CD4-positive, alpha-beta T cell treated with Interleukin-10 for 1 hour (primary cell): ENCODE measurements around the gene AGO4.
A peak's percentile ranks its signal among the peaks of the same experiment; 100 is the strongest.
"Not testable (repeated sequence)": the region's sequence is repeated elsewhere in the genome, so short reads cannot be mapped to it uniquely, and the experiment has no call there.

Experiments
- DNase-seq: peaks from one replicate; pipeline ENCODE4 v3.0.0-alpha.2; 2020

Gene AGO4

DNA sequence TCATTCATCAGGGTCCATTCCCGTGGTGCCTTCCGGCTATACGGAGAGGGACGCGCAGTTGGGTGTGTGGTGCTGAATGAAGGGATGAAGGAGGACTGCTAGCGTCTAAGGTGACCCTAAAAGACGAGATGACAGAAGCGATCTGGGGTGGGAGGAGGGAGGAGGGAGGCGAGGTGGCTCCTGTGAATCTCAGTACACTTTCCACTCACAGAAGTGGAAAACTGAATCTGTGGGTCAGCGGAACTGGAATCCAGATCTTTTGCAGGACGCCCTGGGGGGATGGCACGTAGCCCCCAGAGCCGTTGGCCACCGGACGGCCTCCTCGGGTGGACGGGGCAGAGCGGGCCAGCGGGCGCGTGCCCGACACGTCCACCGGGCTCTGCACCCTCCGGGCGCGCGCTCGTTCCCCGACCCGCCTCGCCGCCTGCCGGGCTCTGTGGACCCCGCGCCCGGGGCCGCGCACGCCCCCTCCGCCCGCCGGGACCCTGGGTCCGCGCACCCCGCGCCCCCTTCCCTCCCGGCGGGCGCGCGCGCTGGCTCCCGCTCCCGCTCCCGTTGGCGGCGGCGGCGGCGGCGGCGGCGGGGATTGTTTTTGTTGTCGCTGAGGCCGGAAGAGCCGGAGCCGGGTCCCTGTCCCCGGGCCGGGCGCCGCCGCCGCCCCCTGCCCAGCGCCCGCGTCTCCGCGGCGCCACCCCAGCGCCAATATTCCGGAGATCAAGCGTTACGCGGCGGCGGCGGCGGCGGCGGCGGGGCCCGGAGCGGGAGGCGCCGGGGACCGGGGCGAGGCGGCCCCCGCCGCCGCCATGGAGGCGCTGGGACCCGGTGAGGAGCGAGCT, at the start of gene AGO4:
Gene AGO4, plus strand, starts transcription at position 403 of the 836 bp plus-strand sequence. Its CDS starts 401 bp downstream, at position 804.
- DNase-seq: peak; percentile 45

DNA sequence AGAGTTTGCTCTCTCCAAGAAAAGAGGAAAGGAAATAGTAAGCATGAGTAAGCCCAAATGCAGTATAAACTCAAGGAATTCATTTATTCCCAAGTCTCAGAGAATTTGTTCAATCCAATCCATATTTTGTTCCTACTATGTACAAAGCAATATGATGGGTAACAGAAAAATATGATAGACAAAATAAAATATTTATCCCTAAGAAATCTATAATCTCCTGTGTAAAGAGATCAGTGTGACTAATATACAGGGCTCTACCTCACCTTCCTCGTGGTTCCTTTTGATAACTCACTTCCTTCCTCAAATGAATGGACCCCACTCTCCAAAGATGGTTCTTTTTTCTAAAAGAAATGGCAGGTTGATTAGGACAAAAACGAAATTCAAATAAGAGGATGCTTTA, 45.7 kb upstream of the AGO4 start:
- DNase-seq: no peak

DNA sequence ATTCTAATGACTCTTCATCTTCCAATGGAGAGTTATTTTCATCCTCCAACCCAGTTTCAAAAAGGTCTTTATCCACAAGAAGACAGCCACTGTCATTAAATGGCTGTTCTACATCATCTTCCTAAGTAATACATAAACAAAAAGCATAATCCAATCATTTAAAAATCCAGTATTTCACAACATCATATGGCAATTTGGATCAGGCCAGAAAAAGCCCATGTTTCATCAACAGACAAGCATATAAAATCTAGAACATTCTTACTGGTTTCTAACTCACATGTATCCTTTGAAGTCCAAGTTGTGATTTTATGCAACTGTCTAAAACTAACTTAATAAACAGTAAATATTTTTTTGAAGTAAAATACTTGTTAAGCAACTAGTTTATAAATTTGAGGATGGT, 44.6 kb upstream of the AGO4 start:
- no peak for DNase-seq

DNA sequence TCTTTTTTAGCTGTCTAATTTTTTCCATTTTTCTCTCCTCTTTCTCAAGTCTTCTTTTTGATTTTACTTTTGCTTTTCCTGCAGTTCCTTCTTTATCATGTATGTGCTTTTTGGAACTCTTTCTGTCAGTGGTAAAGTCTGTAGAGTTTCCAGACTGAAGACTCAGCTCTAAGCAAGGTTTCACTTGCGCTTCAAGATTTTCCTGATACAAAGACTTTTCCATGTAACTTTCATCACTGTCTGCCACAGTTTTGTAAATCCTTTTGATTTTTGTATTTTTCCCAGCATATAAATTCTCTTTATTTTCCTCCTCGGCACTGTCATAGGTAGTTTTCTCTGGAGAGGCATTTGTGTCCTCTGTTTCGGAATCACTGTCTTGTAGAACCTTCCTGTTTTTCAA, 43.5 kb upstream of the AGO4 start:
- no peak for DNase-seq

DNA sequence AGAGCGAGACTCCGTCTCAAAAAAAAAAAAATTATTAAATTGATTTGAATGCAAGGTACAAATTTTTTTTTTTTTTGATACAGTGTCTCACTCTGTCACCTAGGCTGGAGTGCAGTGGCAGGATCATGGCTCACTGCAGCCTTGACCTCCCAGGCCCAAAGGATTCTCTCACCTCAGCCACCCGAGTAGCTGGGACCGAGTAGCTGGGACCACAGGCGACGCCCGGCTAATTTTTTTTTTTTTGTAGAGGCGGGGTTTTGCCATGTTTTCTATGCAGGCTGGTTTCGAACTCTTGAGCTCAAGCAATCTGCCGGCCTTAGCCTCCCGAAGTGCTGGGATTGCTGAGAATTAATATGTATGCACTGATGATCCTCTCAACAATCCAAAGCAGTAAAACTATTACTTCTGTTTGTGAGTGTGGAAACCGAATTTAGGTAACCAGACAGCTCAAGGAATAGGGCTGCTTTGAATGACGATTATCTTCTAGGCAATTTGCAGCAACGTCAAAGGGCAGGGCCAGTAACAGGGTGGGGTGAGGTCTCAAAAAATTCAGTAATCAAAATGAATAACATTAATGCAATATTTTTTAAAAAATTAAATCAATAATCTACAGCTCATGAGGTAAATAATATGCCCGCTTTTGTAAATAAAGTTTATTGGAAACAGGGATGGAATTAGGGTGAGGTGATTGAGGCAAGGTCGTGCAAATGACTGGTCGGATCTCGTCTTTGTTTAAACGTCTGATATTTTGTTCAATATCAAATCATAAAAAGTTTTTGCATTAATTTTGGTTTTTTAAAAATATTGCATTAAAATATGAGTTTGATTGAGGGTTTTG, 39.2 kb upstream of the AGO4 start:
- no peak for DNase-seq

DNA sequence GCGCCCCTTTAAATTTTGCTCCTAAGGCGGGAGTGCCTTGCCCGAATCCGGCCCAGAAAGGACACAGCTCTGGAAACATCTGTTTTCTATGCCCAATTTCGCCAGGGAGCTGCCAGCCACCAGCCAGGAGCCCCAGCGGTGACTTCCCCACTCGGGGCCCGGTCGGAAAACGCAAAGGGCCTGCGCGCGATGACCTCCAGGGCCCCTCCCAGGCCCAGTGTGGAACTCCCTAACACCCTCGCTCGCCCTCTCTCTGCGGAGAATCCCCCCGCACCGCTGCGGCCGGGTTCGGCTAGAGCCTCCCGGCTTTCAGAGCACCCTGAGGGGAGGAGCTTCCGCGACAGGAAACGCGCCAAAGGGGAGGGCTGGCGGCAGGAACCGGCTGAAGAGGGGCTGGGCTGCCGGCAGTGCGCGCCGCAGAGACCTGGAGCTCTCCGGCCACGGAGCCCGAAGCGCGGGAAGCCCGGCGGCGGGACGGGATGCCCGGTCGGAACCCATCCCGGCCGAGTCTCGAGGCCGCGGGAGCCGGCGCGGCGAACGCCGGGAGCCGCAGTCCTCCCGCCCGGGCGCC, 38.5 kb upstream of the AGO4 start:
- peak; percentile 84 for DNase-seq

DNA sequence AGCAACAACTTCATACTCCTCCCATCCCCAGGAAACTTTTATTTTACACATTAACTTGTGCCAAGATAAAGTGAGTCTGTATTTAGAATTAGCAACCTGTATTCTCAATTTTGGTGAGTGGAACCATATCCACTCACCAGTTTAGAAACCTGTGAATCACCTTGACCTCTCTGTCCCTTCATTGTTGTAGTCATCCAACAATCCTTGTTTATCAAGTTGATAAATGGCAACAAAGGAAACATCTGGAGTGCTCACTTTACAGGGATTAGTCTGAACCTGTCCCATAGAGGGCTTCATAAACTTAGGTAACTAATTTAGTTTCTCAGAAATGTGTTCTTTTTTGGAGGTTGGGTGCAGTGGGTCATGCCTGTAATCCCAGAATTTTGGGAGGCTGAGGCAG, 34.1 kb upstream of the AGO4 start:
- DNase-seq: no peak

DNA sequence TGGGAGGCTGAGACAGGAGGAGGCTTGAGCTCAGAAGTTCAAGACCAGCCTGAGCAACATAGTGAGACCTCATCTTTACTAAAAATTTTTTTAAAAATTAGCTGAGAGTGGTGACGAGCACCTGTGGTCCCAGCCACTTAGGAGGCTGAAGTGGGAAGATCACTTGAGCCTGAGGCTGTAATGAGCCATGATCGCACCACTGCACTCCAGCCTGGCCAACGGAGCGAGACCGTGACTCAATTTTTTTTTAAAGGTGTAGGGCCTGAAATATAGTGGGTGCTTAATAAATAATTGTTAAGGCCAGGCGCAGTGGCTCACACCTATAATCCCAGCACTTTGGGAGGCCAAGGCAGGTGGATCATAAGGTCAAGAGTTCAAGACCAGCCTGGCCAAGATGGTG, 31.6 kb upstream of the AGO4 start:
- DNase-seq: not testable (repeated sequence)

DNA sequence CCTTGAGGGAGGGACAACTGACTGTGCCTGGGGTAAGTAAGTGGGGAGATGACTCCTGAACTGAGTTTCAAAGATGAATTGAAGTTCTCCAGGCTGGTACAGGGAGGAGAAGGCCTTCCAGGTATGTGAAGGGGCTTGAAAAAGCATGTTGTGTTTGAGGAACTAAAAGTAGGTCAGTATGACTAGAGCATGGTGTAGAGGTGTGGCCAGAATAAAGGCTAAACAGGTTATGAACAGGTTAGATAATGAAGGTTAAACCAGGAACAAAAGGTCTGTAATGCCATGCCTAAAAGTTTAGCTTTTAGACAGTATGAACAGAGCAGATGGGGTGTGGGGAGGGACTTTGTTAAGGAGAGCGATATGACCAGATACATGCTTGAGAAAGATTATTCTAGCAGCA, 30.7 kb upstream of the AGO4 start:
- DNase-seq: no peak

DNA sequence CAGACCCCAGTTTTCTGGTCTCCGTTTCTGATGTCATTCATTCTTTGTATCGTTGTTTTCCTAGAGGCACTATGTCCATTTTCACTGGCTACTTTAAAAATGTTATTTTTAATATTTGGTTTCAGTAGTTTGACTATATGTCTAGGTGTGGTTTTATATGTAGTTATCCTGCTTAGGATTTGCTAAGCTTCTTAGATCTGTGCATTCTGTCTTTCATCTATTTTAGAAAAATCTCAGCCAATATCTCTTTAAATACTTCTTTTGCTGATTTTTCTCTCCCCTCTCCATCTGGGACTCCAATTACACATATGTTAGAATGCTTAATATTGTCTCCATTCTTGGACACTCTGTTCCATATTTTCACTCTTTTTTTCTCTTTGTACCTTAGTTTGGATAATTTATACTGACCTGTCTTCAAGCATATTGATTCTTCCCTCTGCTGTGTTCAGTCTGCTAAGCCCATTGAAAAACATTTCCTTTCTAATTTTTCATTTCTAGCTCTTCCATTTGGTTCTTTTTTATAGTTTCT, 24.7 kb upstream of the AGO4 start:
- no peak for DNase-seq

DNA sequence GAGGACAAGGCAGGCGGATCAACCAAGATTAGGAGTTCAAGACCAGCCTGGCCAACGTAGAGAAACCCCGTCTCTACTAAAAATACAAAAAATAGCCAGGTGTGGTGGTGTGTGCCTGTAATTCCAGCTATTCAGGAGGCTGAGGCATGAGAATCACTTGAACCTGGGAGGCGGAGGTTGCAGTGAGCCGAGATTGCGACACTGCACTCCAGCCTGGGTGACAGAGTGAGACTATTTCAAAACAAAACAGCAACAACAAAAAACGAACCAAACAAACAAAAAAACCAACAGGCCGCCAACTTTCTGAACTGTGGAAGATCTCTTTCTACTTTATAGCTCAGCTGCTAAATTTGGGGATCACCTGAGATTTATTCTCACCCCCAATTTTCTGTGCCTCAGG, 23.5 kb upstream of the AGO4 start:
- DNase-seq: not testable (repeated sequence)

DNA sequence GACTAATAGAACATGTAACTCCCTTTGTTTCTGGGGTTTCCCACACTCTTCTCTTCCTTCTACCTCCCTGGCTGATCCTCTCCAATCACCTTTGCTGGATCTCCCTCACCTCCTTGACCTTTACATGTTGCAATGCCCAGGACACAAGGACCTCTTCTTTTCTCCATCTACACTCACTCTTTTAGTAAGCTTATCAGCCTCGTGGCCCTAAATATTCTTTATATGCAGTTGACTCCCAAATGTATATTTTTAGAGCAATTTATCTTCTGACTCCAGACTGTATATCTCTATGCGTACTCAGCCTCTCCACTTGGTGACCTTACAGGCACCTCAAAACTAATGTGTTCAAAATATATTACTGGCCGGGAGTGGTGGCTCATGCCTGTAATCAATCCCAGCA, 19.7 kb upstream of the AGO4 start:
- DNase-seq: no peak

DNA sequence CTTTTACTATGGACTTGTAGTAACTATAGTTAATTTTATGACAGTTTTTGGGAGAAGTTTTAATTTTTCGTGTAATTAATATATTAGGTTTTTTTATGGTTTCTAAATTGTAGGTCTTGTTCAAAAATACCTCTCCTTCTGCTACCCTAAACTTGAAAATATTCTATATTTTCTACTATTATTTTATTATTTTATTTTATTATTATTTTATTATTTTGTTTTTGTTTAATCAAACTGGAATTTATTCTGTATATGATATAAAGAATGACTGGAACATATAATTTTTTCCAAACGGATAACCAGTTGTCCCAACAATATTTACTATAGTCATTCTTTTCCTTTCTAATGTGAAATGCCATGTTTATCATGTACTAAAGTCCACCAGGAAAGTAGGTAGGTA, 17.1 kb upstream of the AGO4 start:
- no peak for DNase-seq

DNA sequence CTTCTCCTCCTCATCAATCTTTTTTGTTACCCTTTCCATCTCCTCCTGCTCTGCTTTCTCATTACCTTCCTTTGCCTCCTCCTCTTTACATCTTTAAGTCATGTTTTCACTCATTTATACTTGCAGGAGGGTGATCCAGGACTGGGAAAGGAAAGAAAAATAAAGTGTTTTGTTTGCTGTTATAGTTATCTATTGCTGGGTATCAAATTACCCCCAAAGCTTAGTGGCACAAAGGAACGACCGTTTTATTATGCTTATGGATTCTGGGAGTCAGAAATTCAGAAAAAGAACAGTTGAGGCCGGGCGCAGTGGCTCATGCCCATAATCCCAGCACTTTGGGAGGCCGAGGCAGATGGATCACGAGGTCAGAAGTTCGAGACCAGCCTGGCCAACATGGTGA, 12.5 kb upstream of the AGO4 start:
- no peak for DNase-seq

DNA sequence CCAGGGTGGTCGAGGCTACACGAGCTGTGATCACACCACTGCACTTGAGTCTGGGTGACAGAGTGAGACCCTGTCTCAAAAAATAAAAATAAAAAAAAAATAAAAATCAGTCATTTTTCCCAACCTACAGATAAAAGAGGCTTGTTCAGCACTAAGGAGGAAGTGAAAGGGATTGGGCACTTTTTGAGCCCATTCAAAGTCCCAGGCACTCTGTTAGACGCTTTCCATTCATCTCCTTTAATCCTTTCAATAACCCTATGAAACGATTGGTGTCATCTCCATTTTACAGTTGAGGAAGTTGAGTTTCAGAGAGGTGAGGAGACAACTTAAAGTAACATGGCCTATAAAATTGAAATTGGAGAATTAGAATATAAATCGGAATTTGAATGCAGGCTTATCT, 10.4 kb upstream of the AGO4 start:
- no peak for DNase-seq

DNA sequence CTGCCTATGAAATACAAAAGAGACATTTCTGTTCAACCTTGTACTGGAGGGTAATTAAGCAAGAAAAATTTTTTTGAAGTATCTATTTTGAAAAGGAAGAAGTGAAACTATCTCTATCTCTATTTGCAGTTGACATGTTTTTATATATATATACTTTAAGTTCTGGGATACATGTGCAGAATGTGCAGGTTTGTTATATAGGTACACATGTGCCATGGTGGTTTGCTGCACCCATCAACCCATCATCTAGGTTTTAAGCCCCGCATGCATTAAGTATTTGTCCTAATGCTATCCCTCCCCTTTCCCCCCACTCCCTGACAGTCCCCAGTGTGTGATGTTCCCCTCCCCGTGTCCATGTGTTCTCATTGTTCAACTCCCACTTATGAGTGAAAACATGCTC, 9.8 kb upstream of the AGO4 start:
- not testable (repeated sequence) for DNase-seq

DNA sequence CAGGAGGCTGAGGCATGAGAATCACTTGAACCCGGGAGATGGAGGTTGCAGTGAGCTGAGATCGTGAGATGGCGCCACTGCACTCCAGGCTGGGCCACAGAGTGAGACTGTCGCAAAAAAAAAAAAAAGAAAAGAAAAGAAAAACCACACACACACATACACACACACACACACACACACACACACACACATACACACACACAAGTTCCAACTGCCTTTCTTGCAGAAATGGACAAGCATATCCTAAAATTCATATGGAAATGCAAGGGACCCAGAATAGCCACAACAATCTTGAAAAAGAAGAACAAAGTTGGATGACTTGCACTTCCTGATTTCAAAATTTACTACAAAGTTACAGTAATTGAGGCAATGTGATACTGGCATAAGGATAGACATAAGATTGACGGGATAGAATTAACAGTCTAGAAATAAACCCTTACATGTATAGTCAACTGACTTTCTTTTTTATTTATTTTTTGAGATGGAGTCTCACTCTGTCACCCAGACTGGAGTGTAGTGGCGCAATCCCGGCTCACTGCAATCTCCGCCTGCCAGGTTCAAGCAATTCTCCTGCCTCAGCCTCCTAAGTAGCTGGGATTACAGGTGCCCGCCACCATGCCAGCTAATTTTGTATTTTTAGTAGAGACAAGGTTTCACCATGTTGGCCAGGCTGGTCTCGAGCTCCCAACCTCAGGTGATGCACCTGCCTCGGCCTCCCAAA, 7.5 kb upstream of the AGO4 start:
- peak; percentile 10 for DNase-seq

DNA sequence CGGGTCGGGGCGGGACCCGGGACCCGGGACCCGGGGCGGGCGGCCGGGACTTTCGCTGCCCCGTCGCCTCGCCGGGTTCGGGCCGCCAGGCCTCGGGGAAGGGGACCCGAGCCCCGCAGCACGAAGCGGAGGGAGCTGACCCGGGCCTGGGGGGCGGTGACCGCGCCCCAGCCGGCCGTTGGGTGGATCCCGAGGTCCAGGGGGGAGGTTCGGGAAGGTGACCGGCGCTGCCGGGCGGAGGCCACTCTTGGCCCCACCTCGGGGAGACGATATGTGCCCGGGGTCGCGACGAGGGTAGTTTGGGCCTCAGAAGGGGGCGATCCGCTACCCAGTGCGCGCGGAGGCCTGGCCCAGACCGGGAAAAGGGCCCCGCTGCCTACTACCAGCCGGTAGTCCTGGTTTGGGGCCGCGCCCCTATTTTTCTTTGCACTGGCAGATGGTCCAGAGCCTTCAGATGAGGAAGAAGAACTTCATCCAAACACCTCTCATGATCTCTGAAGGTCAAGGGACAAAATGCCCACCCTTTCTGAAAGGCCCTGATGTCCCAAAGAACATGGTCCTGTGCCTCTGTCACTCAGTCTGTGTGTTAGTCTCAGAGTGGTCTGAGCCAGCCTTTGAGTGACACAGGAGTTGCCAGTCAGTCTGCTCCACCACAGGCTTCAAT, 766 bp downstream of the AGO4 start:
- DNase-seq: peak; percentile 11

DNA sequence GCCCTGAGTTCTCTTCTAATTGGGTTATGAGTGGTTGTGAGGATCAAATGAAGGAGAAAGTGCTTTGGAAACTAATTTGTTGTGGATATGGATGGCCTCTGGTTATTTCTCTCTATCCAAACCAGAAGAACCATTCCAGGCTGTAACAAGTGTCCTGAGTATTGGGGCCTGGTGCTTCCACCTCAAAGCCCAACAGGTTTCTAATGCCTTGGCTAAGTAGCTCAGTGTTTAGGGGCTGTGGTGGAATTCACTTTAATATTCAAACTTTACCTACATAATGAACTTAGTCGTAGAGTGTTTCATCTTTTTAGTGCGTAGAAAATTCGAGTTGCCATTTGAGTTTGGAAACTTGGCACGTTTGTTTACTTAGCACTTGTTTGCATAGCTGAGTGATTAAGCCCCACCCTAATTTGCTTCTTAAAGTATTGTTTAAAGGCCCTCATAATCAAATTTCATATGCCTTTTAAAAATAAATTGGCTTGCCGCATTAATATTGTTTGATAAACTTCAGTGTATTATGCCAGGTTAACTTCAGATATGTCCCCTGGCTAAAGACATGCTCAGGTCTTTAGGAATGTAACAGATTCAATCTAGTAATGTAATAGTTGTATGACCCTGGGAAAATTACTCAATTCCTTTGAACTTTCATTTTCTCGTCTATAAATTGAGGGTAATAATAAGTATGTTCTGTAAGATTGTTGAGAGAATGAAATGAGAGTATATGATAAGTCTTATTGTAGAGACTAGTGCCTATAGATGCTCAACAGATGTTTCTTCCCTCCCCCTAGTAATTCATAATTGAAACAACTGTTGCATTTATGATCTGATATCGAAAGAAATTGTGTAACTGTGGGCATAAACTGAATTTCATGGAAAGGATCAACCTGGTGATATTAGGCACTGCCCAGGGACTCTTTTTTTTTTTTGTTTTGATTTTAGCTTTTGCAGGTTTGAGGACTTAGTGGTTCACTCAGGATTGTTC, 1.6 kb downstream of the AGO4 start:
- no peak for DNase-seq

DNA sequence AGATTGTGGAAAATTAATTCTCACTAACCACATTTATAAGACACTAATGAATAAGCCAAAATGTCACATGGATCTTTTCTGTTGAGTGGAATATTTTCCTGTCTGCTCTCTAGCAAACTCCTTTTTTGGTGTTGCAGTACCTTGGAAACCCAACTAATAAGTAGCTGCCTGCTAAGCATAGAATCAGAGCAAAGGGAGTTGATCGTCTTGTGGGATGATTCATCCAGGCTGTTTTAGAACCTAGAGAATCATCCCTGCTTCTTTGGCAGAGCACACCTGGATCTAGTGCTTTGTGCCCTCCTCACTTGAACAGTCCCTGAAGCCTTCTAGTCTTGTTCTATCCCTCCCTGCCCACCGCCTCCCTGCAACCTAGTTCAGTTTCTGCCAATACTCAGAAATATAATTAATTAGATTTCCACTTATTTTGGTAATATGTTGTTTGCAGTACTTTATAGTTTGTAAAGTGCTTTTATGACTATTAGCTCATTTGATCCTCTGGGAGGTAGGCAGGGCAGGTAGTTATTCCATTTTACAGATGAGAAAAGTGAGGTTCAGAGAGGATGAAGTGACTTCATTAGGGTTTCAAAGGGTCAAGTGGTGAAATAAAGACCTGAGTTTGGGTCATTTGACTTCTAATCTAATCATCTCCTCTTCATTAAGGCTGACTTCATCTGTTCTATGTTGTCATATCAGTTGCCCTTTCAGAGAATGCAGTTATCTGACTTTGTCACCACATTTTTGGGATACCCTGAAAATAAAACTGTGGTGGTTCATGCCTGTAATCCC, 2.5 kb downstream of the AGO4 start:
- DNase-seq: no peak
